WERI-Rb-1 (cell line): ENCODE measurements around the gene TCP11L2.

Experiments
- DNase-seq: peaks from one replicate; pipeline ENCODE4 v3.0.0-alpha.2; 2020
- H3K27ac ChIP-seq: fragments of 250-450 bp; sonication (Bioruptor Pico); 2 replicates; pipeline ENCODE4 v1.5.1; 2020; ENCODE audit warnings: mild to moderate bottlenecking, moderate library complexity
- H3K27me3 ChIP-seq: fragments of 250-450 bp; sonication (Bioruptor Pico); 2 replicates; pipeline ENCODE4 v1.5.1; 2021; ENCODE audit warnings: mild to moderate bottlenecking, low read depth, moderate library complexity; ENCODE audit not compliant: insufficient read depth, severe bottlenecking
- H3K36me3 ChIP-seq: fragments of 250-450 bp; sonication (Bioruptor Pico); 2 replicates; pipeline ENCODE4 v1.5.1; 2020; ENCODE audit warnings: mild to moderate bottlenecking, moderate library complexity
- H3K4me3 ChIP-seq: 2 replicates; pipeline ENCODE4 v1.5.1; 2011; ENCODE audit warnings: low read depth, mild to moderate bottlenecking, control low read depth, low read length
- H3K9me3 ChIP-seq: fragments of 250-450 bp; sonication (Bioruptor Pico); 2 replicates; pipeline ENCODE4 v1.5.1; 2021; ENCODE audit warnings: mild to moderate bottlenecking, moderate library complexity; ENCODE audit not compliant: severe bottlenecking
- TF ChIP-seq, protein P1 (sequence below): IDR thresholded peaks from 2 replicates; pipeline ENCODE4 v1.5.1; 2011; ENCODE audit warnings: low read depth, mild to moderate bottlenecking, control low read depth, inconsistent platforms, low read length

The TCP11L2 gene

DNA sequence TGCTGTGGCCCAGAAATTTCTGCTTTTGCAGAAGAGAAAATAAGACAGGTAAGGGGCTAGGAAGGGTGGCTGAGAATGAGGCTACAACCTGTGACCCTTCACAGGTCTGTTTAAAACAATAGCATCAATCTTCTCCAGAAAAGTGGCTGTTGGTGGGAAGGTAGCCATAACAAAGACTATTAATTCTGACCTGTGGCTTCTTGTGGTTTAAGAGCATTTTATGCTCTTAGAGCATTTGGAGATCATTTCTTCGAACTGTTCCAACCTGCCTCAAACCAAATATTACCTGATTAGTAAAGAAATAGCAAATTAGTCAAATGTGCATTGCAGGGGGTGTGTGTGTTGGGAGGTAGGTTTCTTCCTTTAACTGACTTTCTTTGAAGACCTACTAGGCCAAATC lies 15.2 kb upstream of the TCP11L2 start:
- Histone ChIP-seq H3K27me3 (no peaks in the 10 kb centered on the region), H3K4me3 (no peak overlapping the region), H3K9me3 (no peaks in the 10 kb centered on the region), H3K36me3 (no peaks in the 10 kb centered on the region), H3K27ac (no peak overlapping the region)
- TF ChIP-seq, protein P1, sequence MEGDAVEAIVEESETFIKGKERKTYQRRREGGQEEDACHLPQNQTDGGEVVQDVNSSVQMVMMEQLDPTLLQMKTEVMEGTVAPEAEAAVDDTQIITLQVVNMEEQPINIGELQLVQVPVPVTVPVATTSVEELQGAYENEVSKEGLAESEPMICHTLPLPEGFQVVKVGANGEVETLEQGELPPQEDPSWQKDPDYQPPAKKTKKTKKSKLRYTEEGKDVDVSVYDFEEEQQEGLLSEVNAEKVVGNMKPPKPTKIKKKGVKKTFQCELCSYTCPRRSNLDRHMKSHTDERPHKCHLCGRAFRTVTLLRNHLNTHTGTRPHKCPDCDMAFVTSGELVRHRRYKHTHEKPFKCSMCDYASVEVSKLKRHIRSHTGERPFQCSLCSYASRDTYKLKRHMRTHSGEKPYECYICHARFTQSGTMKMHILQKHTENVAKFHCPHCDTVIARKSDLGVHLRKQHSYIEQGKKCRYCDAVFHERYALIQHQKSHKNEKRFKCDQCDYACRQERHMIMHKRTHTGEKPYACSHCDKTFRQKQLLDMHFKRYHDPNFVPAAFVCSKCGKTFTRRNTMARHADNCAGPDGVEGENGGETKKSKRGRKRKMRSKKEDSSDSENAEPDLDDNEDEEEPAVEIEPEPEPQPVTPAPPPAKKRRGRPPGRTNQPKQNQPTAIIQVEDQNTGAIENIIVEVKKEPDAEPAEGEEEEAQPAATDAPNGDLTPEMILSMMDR, result no peak
- no peak for DNase-seq

- Histone ChIP-seq H3K9me3 (no peaks in the 10 kb centered on the region), H3K4me3 (no peak overlapping the region), H3K27me3 (no peaks in the 10 kb centered on the region), H3K36me3 (no peaks in the 10 kb centered on the region), H3K27ac (no peak overlapping the region)
- no peak for DNase-seq
- TF ChIP-seq, protein P1, result no peak
These were observed 14.4 kb upstream of the TCP11L2 start for GRCh38 chr12:106288101-106288493.

- Histone ChIP-seq H3K4me3 (no peak overlapping the region), H3K27ac (no peak overlapping the region), H3K36me3 (no peaks in the 10 kb centered on the region), H3K27me3 (no peaks in the 10 kb centered on the region), H3K9me3 (no peaks in the 10 kb centered on the region)
- TF ChIP-seq, protein P1, result no peak
- DNase-seq, result no peak
These were observed 13.9 kb upstream of the TCP11L2 start for GRCh38 chr12:106288494-106289195.

DNA sequence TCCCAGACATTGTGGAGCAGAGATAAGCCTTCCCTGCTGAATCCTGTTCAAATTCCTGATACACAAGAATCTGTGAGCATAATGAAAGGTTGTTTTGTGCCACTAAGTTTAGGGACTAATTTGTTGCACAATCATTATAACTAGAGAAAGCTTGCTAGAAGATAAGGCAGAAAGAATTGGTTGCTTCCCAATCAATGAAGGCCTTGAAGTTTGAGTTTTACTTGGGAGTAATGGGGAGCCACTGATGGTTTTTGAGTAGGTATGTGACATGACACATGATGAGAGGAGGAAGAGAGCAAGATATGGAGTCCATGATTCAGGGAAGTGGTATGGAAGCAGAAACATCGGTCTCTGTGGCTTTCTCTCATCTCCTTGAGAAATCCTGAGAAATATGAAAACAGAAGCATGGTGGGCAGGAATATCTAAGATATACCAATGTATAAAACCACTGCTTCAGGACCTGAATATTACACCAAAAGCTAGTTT lies 13.3 kb upstream of the TCP11L2 start:
- TF ChIP-seq, protein P1, result no peak
- no peak for DNase-seq
- Histone ChIP-seq H3K27me3 (no peaks in the 10 kb centered on the region), H3K4me3 (no peak overlapping the region), H3K9me3 (no peaks in the 10 kb centered on the region), H3K36me3 (no peaks in the 10 kb centered on the region), H3K27ac (no peak overlapping the region)

DNA sequence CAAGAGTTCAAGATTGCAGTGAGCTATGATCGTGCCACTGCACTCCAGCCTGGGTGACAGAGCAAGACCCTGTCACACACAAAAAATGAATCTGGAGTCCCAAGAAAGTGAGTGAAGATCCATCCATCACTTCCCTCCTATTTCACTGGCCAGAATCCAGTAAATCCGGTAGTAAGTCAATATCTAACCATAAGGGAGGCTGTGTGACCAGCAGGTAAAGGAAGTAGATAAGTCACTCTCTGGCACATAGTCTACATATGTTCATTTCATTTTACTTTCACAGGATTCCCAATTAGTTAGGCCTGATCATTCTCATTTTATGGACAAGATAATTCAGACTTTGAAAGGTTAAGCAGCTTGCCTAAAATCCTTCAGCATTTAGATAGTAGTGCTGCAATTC lies 11.9 kb upstream of the TCP11L2 start:
- DNase-seq, result no peak
- Histone ChIP-seq H3K9me3 (no peaks in the 10 kb centered on the region), H3K27me3 (no peaks in the 10 kb centered on the region), H3K4me3 (no peak overlapping the region), H3K27ac (no peak overlapping the region), H3K36me3 (no peaks in the 10 kb centered on the region)
- TF ChIP-seq, protein P1, result no peak

DNA sequence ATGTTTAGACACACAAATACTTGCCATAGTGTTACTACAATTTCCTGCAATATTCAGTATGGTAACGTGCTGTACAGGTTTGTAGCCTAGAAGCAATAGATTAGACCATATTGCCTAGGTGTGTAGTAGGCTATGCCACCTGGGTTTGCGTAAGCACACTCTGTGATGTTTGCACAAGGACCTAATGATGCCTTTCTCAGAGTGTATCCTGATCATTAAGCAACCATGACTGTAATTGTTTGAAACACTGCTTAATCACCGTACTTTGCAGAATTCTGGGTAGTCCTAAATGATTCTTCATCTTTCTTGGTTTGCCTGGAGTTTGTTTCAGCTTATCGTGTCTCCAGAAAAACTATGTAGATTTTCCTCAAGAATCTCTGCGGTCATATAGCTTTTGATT lies 11.2 kb upstream of the TCP11L2 start:
- H3K36me3 ChIP-seq, result no peaks in the 10 kb centered on the region
- H3K9me3 ChIP-seq, result no peaks in the 10 kb centered on the region
- TF ChIP-seq, protein P1, result no peak
- no peak for DNase-seq
- H3K27me3 ChIP-seq, result no peaks in the 10 kb centered on the region
- no peak overlapping the region for H3K4me3 ChIP-seq
- H3K27ac ChIP-seq, result no peak overlapping the region
